EH (cell line): Measurements from ENCODE around the gene HMOX2.

Source experiments
- DNase-seq: peaks from one replicate; pipeline ENCODE4 v3.0.0-alpha.2; 2015; ENCODE audit warnings: low read depth

Gene HMOX2

GRCh38 chr16:4525069-4525468 is 48.9 kb downstream of the HMOX2 start:
- DNase-seq: no peak

GRCh38 chr16:4525634-4526277 is 49.6 kb downstream of the HMOX2 start:
- DNase-seq: no peak

GRCh38 chr16:4529085-4530060 is 53.2 kb downstream of the HMOX2 start:
- peak; percentile 32 for DNase-seq

DNA sequence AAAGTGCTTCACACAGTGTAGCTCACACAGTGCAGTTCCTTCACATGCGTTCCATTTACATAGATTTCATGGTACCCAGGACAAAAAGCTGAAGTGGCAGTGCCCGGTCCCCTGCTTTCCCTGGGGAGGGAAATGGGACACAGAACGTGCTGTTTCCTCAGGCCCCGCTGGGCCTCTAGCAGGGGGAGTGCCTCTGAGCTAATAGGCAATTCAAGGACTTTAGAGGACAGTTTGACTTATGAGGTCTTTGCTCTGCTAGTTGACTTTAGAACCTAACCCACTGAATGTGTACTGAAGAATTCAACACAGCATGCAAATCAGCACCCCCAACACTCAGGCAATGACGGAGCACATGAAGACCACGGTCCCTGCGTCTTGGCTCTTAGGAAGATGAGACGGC is 55.6 kb downstream of the HMOX2 start:
- DNase-seq: no peak

DNA sequence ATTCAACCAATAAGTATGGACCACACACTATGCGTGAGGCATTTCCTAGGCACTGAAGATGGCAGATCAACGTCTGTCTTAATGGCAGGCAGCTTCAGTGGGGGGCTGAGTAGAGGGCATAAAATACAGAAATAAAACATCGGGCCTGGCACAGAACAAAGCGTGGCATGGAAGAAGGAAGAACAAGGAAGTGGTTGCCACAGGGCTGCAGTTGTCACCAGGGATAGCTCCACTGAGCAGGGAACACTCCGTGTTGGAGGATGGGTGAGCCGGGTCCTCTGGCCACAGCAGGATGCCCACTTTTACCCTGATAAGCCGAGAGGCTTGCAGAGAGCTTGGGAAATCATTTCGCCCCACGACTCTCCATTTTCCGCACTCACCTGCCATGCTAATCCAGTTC is 56.0 kb downstream of the HMOX2 start:
- DNase-seq: no peak

- no peak for DNase-seq
Observed at GRCh38 chr16:4533490-4533889, 57.3 kb downstream of the HMOX2 start.

DNA sequence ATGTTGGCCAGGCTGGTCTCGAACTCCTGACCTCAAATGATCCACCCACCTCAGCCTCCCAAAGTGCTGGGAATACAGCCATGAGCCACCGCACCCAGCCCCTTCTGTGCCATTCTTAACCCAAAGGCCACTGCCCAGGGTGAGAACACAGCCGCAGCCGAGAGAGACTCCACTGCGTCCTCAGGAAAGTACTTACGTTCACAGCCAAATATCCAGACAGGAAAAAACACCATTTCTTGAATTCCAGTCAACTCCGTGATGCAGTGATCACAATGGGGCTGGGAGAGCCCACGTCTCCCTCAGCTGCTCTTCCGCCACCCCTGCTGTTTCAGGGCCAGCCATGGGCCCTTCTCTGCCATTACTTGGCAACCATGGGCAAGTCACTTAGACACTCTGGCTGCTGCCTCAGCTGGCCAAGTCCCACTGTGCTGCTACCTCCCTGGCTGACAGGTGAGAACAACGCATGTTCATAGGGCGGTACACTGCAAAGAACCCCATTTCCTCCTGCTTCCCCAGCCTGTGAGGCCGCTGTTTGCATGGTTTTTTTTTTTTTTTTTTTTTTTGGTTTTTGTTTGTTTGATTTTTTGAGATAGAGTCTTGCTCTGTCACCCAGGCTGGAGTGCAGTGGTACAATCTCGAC is 58.1 kb downstream of the HMOX2 start:
- no peak for DNase-seq

DNA sequence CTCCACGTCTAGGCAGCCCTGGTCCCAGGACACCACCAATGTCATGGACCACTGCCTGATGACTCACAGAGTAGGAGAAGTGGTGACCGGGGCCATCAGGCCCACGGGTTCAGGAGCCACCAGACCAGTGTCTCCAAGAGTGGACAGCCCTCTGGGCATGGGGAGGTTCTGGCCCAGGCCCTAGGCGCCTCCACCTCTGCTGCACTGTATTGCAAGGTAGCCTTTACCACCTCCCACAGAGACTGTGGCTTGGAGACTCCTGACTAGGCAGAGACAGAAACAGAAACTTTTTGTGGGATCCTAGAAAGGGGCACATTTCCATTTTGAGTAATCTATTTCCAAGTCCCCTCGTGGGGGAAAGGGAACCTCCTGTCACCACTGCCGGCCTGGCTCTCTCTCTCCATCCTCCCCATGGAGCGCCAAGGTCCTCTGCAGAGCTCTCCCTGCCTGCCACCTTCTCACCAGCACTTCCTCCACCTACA is 59.5 kb downstream of the HMOX2 start:
- DNase-seq: no peak

- DNase-seq: no peak
Observed at GRCh38 chr16:4536391-4537106, 60.4 kb downstream of the HMOX2 start.

GRCh38 chr16:4537376-4538343 is 61.5 kb downstream of the HMOX2 start:
- peak; percentile 21 for DNase-seq

GRCh38 chr16:4538350-4539235 is 62.4 kb downstream of the HMOX2 start, which contains the start of gene CDIP1:
CDIP1 (minus strand) TSS chr16:4538773; CDS start chr16:4514130, 24,643 bp downstream.
- DNase-seq: peak; percentile 91

DNA sequence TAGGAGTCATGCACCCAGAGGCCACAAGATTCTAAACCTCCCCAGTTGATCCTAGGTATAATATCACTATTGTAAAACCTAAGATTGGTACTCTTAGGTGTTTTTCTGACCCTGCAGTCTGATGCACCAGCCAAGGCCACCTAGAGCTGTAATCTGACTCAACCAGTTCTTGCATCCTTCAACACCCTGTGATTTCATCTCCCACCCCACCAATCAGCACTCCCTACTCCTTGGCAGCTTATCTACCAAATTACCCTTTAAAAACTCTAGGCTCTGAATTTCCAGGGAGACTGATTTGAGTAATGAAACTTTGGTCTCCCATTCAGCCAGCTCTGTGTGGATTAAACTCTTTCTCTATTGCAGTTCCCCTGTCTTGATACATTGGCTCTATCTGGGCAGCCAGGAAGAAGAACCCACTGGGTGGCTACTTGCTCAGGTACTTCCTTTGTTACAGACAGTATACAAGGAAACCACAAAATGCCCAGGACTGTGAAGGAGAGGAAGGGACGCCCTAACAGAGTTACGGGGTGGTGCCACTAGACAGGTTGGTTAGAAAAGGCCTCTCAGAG is 63.6 kb downstream of the HMOX2 start:
- no peak for DNase-seq

GRCh38 chr16:4544473-4544872 is 68.3 kb downstream of the HMOX2 start:
- DNase-seq: no peak

DNA sequence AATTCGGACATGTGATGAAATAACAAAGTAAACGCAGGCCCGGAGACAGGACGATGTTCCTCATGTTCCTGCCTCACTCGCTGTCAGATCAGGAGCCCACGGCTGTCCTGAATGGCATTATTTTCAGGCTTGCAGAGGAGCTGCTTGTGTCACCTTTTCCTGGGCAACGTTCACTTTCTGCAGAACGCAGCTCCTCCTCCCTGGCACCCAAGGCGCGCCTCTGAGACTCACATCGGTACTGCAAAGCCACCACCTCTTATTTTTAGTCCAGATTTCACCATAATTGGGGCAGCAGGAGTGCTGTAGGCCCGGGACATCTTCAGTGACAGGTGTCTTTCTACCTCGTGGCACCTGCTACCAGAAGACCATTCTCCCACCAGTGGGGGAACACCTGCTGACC is 71.9 kb downstream of the HMOX2 start:
- DNase-seq: no peak

DNA sequence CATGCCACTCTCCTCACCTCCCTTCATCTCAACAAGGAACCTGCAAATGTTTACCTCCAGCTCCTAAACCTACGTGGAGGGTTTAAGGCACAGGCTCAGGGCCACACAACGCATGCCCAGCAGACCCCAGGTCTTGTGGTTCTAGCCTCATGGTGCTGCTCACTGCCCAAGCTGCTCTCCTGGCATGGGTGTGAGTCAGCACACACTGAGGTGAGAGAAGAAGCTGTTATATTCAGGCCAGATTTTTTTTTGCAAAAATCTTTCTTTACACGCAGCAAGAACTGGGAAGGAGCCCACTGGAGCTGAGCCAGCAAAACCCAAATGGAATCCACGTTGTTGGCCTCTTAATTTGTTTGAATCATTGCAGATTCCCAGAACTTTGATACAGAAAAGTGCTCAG is 74.4 kb downstream of the HMOX2 start:
- peak; percentile 23 for DNase-seq

DNA sequence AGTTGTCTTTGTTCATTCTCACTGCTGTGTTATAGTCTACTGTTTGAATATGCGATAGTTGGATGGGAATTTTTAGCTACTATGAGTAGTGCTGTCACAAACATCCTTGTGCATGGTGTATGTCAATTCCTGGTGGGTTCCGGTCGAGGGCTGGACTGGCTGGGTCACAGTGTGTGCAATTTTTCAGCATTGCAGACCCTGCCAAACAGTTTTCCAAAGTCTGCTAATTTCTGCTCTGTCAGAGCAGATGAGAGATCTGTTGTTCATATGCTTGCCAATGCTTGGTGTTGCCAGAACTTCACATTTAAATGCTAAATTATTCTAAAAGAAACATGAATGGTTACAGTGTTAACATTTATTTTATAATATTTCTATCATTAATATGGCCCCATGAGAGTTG is 76.3 kb downstream of the HMOX2 start:
- no peak for DNase-seq

- DNase-seq: peak; percentile 22
Observed at GRCh38 chr16:4556112-4556511, 79.9 kb downstream of the HMOX2 start, which contains the start of gene C16orf96. C16orf96 (plus strand) TSS chr16:4556340; CDS start chr16:4556490, 150 bp downstream.

GRCh38 chr16:4556580-4556979 is 80.4 kb downstream of the HMOX2 start:
- DNase-seq: no peak

DNA sequence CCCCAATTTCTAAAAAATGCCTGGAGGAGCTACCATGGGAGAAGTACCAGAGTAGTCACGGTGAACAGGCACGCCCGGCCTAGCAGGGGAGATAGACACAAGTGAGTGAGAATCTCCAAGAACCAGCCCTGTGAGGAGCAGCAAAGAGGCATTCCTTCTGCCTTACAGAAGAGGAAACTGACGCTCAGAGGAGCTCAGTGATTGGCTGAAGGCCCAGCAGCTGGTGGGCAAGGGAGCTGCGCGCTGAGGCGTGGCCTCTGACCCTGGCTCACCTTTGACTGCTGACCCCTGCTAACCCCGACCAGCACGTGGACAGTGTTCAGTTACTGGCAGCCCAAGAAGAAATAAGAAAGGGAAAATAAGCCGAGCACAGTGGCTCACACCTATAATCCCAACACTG is 81.8 kb downstream of the HMOX2 start:
- DNase-seq: no peak
